Fibroblast of villous mesenchyme (primary cell): ENCODE measurements around the gene TMCC2. TPM values are rescaled to one million over a fixed set of nuclear protein-coding genes. Genes with fewer than 3 reads are reported as not detected.
"Not testable (repeated sequence)": the region's sequence is repeated elsewhere in the genome, so short reads cannot be mapped to it uniquely, and the experiment has no call there.

ENCODE experiments used
- DNase-seq: peaks from one replicate; pipeline ENCODE4 v3.0.0-alpha.2; 2010; ENCODE audit warnings: low read depth
- H3K4me3 ChIP-seq: 2 replicates; pipeline ENCODE4 v1.5.1; 2011; ENCODE audit warnings: low read depth, mild to moderate bottlenecking, low read length
- total RNA-seq: library from RNA; depleted of rRNA; stranded (reverse); fragments of >200 nt; gene quantifications from 2 replicates; pipeline ENCODE4 v1.2.3, GENCODE V29; 2012
- TF ChIP-seq, protein P1 (sequence below): IDR thresholded peaks from 2 replicates; pipeline ENCODE4 v1.5.1; 2012; ENCODE audit warnings: low read depth, mild to moderate bottlenecking, low read length; ENCODE audit not compliant: insufficient read depth

The TMCC2 gene
- total RNA-seq, 1 donor, result 3.5 TPM

- TF ChIP-seq, protein P1, sequence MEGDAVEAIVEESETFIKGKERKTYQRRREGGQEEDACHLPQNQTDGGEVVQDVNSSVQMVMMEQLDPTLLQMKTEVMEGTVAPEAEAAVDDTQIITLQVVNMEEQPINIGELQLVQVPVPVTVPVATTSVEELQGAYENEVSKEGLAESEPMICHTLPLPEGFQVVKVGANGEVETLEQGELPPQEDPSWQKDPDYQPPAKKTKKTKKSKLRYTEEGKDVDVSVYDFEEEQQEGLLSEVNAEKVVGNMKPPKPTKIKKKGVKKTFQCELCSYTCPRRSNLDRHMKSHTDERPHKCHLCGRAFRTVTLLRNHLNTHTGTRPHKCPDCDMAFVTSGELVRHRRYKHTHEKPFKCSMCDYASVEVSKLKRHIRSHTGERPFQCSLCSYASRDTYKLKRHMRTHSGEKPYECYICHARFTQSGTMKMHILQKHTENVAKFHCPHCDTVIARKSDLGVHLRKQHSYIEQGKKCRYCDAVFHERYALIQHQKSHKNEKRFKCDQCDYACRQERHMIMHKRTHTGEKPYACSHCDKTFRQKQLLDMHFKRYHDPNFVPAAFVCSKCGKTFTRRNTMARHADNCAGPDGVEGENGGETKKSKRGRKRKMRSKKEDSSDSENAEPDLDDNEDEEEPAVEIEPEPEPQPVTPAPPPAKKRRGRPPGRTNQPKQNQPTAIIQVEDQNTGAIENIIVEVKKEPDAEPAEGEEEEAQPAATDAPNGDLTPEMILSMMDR, result no peak
- H3K4me3 ChIP-seq, result no peak overlapping the region
These were observed 66.6 kb downstream of the TMCC2 start for GRCh38 chr1:205294175-205294917.

DNA sequence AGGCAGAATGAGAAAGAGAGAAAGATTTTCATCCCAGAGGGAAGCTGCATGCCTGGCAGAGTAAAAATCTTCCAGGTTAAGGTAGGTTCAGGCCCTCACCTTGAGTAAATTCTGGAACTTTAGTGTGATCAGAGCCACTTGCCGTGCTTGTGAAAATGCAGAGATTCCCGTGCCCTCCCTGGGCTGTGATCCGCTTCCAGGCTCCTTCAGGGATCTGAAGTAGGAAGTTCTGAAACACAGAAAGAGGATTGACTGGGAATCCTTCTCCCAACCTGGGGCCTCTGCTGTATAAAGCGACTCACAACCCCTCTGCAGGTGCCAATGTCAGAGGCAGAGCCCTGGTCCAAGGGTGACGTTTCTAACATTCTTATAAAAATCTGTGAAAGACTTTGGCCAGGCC is 67.2 kb downstream of the TMCC2 start:
- no peak overlapping the region for H3K4me3 ChIP-seq
- DNase-seq, result no peak
- TF ChIP-seq, protein P1, result no peak

More at GRCh38 chr1:205294175-205294917, 66.6 kb downstream of the TMCC2 start:
- peak; percentile 96 for DNase-seq

DNA sequence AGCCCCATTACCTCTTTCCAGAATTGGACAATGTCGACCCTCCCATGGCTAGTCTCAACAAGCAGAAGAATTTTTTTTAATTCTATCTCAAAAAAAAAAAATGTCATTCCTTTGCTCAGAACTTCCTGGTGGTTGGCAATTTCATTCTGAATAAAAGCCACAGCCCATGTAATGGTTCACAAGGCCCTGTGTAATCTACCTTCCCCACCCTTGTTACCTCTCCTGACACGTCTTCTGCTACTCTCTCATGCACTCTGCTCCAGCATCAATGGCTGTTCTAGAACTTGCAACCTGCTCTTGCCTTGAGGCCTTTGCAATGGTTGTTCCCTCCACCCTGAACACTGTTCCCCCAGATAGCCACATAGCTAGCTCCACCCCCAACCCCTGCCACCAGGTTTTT is 68.4 kb downstream of the TMCC2 start:
- no peak for DNase-seq
- H3K4me3 ChIP-seq, result no peak overlapping the region
- TF ChIP-seq, protein P1, result no peak

GRCh38 chr1:205297546-205298177 is 69.9 kb downstream of the TMCC2 start:
- not testable (repeated sequence) for DNase-seq, H3K4me3 ChIP-seq

- TF ChIP-seq, protein P1, result no peak
- DNase-seq, result peak; percentile 91
- no peak overlapping the region for H3K4me3 ChIP-seq
These were observed 70.6 kb downstream of the TMCC2 start for GRCh38 chr1:205298191-205298994.

DNA sequence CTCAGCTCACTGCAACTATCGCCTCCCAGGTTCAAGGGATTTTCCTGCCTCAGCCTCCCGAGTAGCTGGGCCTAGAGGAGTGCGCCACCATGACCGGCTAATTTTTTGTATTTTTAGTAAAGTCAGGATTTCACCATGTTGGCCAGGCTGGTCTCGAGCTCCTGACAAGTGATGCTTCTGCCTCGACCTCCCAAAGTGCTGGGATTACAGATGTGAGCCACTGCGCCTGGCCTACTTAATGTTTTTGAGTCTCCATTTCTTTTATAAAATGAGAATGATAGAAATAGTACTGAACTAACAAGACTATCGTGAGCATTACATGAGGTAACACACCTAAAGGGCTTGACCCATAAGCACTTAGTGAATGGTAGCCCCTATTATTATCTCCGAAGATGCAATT is 72.4 kb downstream of the TMCC2 start:
- no peak overlapping the region for H3K4me3 ChIP-seq
- TF ChIP-seq, protein P1, result no peak
- DNase-seq, result no peak
